ENCODE results near the gene DGKE. TPM values are rescaled to one million over a fixed set of nuclear protein-coding genes. Genes with fewer than 3 reads are reported as not detected.

DGKE gene
- total RNA-seq, 2 experiments from 2014 or later = 20.0 to 22.3 TPM

DNA sequence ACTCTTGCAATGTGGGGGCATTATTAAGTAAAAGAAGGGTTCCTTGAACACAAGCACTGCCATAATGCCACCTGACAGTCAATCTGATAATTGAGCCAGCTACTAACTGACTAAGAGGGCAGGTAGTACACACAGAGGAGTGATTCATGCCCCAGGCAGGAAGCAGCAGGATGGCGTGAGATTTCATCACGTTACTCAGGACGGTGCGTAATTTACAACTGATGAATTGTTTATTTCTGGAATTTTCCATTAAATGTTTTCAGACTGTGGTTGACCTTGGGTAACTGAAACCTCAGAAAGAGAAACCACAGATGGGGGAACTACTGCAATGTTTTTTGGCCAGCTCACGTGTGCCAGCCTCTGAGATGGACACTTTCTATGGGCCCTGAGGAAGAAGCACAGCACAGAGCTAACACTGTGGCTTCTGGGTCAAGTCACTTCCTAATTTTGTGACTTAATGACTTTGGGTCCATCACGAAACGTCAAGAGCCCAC is 46.9 kb upstream of the DGKE start:
- H3K36me3 Mint-ChIP-seq (ENCODE audit: low read depth) = peaks cover 3% of the 10 kb centered on the region
- peaks cover 10% of the 10 kb centered on the region for H3K4me1 ChIP-seq (ENCODE audit: insufficient read depth, low read length)
- H3K36me3 ChIP-seq (ENCODE audit: insufficient read depth, low read length) = no peaks in the 10 kb centered on the region
- no peaks in the 10 kb centered on the region for H3K27me3 Mint-ChIP-seq
- peak overlapping the region; percentile 6 for H3K4me3 Mint-ChIP-seq
- intact Hi-C loops (cut with DNase I, micrococcal nuclease) = no loop called here
- H3K27ac Mint-ChIP-seq = no peak overlapping the region
- DNase-seq (peak in 10 of 14 experiments; percentile 3 to 75 (median 10)), ATAC-seq (ENCODE audit: poor library complexity) (peak; percentile 67)
- TF ChIP-seq, protein P1, sequence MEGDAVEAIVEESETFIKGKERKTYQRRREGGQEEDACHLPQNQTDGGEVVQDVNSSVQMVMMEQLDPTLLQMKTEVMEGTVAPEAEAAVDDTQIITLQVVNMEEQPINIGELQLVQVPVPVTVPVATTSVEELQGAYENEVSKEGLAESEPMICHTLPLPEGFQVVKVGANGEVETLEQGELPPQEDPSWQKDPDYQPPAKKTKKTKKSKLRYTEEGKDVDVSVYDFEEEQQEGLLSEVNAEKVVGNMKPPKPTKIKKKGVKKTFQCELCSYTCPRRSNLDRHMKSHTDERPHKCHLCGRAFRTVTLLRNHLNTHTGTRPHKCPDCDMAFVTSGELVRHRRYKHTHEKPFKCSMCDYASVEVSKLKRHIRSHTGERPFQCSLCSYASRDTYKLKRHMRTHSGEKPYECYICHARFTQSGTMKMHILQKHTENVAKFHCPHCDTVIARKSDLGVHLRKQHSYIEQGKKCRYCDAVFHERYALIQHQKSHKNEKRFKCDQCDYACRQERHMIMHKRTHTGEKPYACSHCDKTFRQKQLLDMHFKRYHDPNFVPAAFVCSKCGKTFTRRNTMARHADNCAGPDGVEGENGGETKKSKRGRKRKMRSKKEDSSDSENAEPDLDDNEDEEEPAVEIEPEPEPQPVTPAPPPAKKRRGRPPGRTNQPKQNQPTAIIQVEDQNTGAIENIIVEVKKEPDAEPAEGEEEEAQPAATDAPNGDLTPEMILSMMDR (IDR thresholded peaks at IDR 0.05) = no peak
- ChIA-PET CTCF (no interaction called here), POLR2A (no interaction called here)
- H3K4me1 Mint-ChIP-seq (ENCODE audit: low read depth) = peaks cover 10% of the 10 kb centered on the region
- H3K9me3 ChIP-seq (ENCODE audit: control insufficient read depth in 1 of 2, insufficient read depth in 1 of 2, low read length in 2 of 2) = no peaks in the 10 kb centered on the region
- no peaks in the 10 kb centered on the region for H3K27me3 ChIP-seq (ENCODE audit: control insufficient read depth in 1 of 2, insufficient read depth in 2 of 2, low read length in 2 of 2)
- no peaks in the 10 kb centered on the region for H3K9me3 Mint-ChIP-seq
- H3K27ac ChIP-seq (ENCODE audit: low read depth in 1 of 2, low read length in 2 of 2) = no peak overlapping the region
- no peak overlapping the region for H3K4me3 ChIP-seq (ENCODE audit: low read length)

DNA sequence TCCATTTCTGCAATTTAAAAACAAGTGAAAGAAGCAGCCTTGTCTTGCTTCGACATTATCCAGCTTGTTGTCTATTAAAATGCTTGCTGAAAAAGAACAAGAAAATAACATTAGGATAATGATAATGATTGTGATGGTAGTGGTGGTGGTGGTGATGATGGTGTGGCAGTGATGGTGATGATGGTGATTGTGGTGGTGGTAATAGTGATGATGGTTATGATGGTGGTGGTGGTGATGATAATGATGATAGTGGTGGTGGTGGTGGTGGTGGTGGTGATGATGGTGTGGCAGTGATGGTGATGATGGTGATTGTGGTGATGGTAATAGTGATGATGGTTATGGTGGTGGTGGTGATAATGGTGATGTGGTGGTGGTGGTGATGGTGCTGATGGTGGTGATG is 41.7 kb upstream of the DGKE start:
- Mint-ChIP-seq H3K9me3 (no peaks in the 10 kb centered on the region), H3K27ac (no peak overlapping the region), H3K4me1 (ENCODE audit: low read depth) (peaks cover 1% of the 10 kb centered on the region), H3K27me3 (no peaks in the 10 kb centered on the region), H3K4me3 (no peak overlapping the region), H3K36me3 (ENCODE audit: low read depth) (peaks cover 38% of the 10 kb centered on the region)
- H3K4me1 ChIP-seq (ENCODE audit: insufficient read depth, low read length) = peaks cover under 1% of the 10 kb centered on the region
- CTCF ChIA-PET = no interaction called here
- H3K27me3 ChIP-seq (ENCODE audit: control insufficient read depth in 1 of 2, insufficient read depth in 2 of 2, low read length in 2 of 2) = no peaks in the 10 kb centered on the region
- TF ChIP-seq, protein P1 (IDR thresholded peaks at IDR 0.05) = no peak
- no peak for DNase-seq
- no peak overlapping the region for H3K27ac ChIP-seq (ENCODE audit: low read depth in 1 of 2, low read length in 2 of 2)
- intact Hi-C loops (cut with DNase I, micrococcal nuclease) = no loop called here
- no peaks in the 10 kb centered on the region for H3K36me3 ChIP-seq (ENCODE audit: insufficient read depth, low read length)
- POLR2A ChIA-PET = no interaction called here
- no peaks in the 10 kb centered on the region for H3K9me3 ChIP-seq (ENCODE audit: control insufficient read depth in 1 of 2, insufficient read depth in 1 of 2, low read length in 2 of 2)
- H3K4me3 ChIP-seq (ENCODE audit: low read length) = no peak overlapping the region
- no peak for ATAC-seq (ENCODE audit: poor library complexity)

DNA sequence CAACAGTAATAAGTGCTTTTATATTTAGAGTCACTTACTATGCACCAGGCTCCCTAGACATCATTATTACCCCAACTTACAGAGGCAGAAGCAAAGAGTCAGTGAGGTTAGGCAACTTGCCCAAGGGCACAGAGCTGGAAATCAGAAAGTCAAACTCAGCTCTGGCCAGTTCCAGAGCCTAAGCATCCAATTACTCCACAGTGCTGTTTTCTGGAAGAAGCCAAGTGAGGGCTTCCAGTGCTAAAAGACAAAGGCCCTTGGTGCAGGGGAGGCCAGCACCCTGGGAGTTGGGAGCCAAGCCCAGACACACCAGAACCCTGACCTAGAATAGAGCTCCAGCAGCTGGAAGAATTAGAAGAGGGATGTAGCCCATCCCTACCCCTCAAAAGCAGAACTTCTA is 40.4 kb upstream of the DGKE start:
- DNase-seq (no peak), ATAC-seq (ENCODE audit: poor library complexity) (no peak)
- Mint-ChIP-seq H3K4me3 (no peak overlapping the region), H3K36me3 (ENCODE audit: low read depth) (peaks cover 38% of the 10 kb centered on the region), H3K27me3 (no peaks in the 10 kb centered on the region), H3K27ac (no peak overlapping the region), H3K9me3 (no peaks in the 10 kb centered on the region), H3K4me1 (ENCODE audit: low read depth) (no peaks in the 10 kb centered on the region)
- intact Hi-C loops (cut with DNase I, micrococcal nuclease) = no loop called here
- H3K27me3 ChIP-seq (ENCODE audit: control insufficient read depth in 1 of 2, insufficient read depth in 2 of 2, low read length in 2 of 2) = no peaks in the 10 kb centered on the region
- ChIA-PET POLR2A (no interaction called here), CTCF (no interaction called here)
- TF ChIP-seq, protein P1 (IDR thresholded peaks at IDR 0.05) = no peak
- H3K36me3 ChIP-seq (ENCODE audit: insufficient read depth, low read length) = no peaks in the 10 kb centered on the region
- H3K4me3 ChIP-seq (ENCODE audit: low read length) = no peak overlapping the region
- H3K4me1 ChIP-seq (ENCODE audit: insufficient read depth, low read length) = no peaks in the 10 kb centered on the region
- no peak overlapping the region for H3K27ac ChIP-seq (ENCODE audit: low read depth in 1 of 2, low read length in 2 of 2)
- H3K9me3 ChIP-seq (ENCODE audit: control insufficient read depth in 1 of 2, insufficient read depth in 1 of 2, low read length in 2 of 2) = no peaks in the 10 kb centered on the region
